GM06990 (cell line): ENCODE data around the gene DIP2B.
"Not testable (repeated sequence)": the region's sequence is repeated elsewhere in the genome, so short reads cannot be mapped to it uniquely, and the experiment has no call there.

Experiments used
- DNase-seq: peaks from one replicate; pipeline ENCODE4 v3.0.0-alpha.2; 2011; ENCODE audit not compliant: insufficient read length; ENCODE audit errors: extremely low read depth
- H3K27me3 ChIP-seq: replicated peaks from 2 replicates; pipeline ENCODE4 v1.6.0; 2011; ENCODE audit warnings: low read length; ENCODE audit not compliant: control insufficient read depth, insufficient read depth
- H3K36me3 ChIP-seq: 2 replicates; pipeline ENCODE4 v1.5.1; 2011; ENCODE audit warnings: low read length; ENCODE audit not compliant: control insufficient read depth, insufficient read depth
- H3K4me3 ChIP-seq: replicated peaks from 2 replicates; pipeline ENCODE4 v1.5.1; 2011; ENCODE audit warnings: low read depth, mild to moderate bottlenecking, control low read depth, low read length
- TF ChIP-seq, protein P1 (sequence below): IDR thresholded peaks from 2 replicates; pipeline ENCODE4 v1.5.1; 2011; ENCODE audit warnings: low read length, control low read depth, mild to moderate bottlenecking, inconsistent platforms; ENCODE audit not compliant: insufficient read depth, poor library complexity, severe bottlenecking

The DIP2B gene

DNA sequence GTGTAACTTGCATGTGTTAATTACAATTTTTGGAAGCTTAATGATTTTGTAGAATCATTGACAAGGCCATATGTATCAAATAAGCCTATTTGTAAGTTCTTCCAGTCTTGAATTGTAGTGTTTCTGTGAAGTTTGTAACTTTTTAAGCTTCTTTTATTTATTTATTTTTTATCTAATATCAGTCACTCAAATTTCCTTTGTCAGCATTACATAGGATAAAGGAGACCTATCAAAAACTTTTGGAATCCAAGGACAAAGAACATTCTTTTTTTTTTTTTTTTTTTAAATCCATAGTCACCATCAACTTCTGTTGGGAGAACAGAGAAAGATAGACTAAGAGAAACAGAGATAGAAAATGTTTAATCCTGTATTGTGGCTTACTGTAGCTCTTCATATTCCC, 36.4 kb downstream of the DIP2B start:
- H3K36me3 ChIP-seq, result no peaks in the 10 kb centered on the region
- TF ChIP-seq, protein P1, sequence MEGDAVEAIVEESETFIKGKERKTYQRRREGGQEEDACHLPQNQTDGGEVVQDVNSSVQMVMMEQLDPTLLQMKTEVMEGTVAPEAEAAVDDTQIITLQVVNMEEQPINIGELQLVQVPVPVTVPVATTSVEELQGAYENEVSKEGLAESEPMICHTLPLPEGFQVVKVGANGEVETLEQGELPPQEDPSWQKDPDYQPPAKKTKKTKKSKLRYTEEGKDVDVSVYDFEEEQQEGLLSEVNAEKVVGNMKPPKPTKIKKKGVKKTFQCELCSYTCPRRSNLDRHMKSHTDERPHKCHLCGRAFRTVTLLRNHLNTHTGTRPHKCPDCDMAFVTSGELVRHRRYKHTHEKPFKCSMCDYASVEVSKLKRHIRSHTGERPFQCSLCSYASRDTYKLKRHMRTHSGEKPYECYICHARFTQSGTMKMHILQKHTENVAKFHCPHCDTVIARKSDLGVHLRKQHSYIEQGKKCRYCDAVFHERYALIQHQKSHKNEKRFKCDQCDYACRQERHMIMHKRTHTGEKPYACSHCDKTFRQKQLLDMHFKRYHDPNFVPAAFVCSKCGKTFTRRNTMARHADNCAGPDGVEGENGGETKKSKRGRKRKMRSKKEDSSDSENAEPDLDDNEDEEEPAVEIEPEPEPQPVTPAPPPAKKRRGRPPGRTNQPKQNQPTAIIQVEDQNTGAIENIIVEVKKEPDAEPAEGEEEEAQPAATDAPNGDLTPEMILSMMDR, result no peak

GRCh38 chr12:50542448-50542847, 37.7 kb downstream of the DIP2B start:
- no peak overlapping the region for H3K4me3 ChIP-seq
- H3K36me3 ChIP-seq, result no peaks in the 10 kb centered on the region
- no peaks in the 10 kb centered on the region for H3K27me3 ChIP-seq
- TF ChIP-seq, protein P1, result no peak
- DNase-seq, result no peak

More for the DNA sequence above, 36.4 kb downstream of the DIP2B start:
- no peak overlapping the region for H3K4me3 ChIP-seq
- no peak for DNase-seq
- no peaks in the 10 kb centered on the region for H3K27me3 ChIP-seq

DNA sequence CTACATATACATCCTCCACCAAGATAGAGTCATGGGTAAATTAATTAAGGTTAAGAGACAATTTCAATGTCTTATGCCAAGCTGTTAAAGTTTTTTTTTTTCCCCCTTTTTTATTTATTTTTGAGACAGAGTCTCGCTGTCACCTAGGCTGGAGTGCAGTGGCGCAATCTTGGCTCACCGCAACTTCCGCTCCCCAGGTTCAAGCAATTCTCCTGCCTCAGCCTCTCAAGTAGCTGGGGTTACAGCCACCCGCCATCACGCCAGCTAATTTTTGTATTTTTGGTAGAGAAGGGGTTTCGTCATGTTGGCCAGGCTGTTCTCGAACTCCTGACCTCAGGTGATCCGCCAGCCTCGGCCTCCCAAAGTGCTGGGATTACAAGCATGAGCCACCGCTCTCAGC, 38.4 kb downstream of the DIP2B start:
- not testable (repeated sequence) for DNase-seq, H3K36me3 ChIP-seq, H3K4me3 ChIP-seq, H3K27me3 ChIP-seq

- TF ChIP-seq, protein P1, result no peak
Measured at GRCh38 chr12:50545213-50545612, 40.4 kb downstream of the DIP2B start.

GRCh38 chr12:50545786-50546185, 41.0 kb downstream of the DIP2B start:
- no peak for DNase-seq
- H3K4me3 ChIP-seq, result no peak overlapping the region
- TF ChIP-seq, protein P1, result no peak
- no peaks in the 10 kb centered on the region; the same call in 1 of the 2 replicates for H3K36me3 ChIP-seq
- no peaks in the 10 kb centered on the region for H3K27me3 ChIP-seq

More at GRCh38 chr12:50545213-50545612, 40.4 kb downstream of the DIP2B start:
- Histone ChIP-seq H3K27me3 (no peaks in the 10 kb centered on the region), H3K36me3 (no peaks in the 10 kb centered on the region; the same call in 1 of the 2 replicates), H3K4me3 (no peak overlapping the region)
- no peak for DNase-seq

- Histone ChIP-seq H3K4me3 (no peak overlapping the region), H3K36me3 (no peaks in the 10 kb centered on the region; the same call in 1 of the 2 replicates), H3K27me3 (no peaks in the 10 kb centered on the region)
- TF ChIP-seq, protein P1, result no peak
- DNase-seq, result no peak
Measured at GRCh38 chr12:50546441-50547318, 41.9 kb downstream of the DIP2B start.
